COLO829 (cell line): ENCODE measurements around the gene MCHR2.

ENCODE experiments used
- DNase-seq: peaks from one replicate; pipeline ENCODE4 v3.0.0; 2012; ENCODE audit warnings: low spot score

MCHR2 gene

DNA sequence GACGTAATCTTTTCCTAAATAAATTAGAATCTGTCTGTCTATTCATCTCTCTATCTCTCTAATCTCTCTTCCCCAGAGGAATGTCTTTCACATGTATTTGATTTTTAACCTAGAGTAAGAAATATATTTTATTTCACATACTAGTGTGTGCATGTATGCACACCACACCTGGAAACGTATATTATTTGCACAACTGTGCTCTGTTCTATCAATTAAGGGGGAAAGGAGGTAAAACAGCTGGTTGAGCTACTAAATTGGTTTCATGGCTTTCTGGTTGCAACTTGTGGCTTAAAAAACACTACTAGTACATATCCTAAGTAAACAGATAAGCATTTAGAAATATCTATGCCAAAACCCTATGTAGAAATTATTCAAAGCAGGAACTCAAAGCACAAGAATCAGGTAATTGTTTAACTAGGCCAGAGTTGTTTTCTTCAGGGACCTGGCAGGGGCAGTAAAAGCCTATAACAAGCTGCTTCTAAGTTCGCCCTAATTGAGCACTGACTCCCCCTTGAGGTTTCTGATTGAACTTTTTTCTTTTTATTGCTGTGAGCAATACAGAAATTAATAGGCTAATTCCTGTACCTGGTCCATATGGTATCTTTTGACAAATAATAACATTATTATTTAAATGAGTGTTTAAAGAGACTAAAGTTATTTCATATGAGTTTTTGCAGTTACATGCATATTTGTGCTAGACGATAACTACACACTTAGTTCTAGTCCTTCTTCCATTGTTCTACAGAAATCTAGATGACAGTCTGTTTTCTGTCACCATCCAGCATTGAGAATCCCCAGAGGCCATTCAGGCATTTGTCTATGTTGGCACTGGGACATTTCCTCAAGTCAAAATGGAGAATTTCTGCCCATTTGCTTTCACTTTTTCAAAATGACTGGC is 88.6 kb downstream of the MCHR2 start:
- peak; percentile 26 for DNase-seq

GRCh38 chr6:99901596-99902384 is 92.2 kb downstream of the MCHR2 start:
- DNase-seq, result no peak

- DNase-seq, result no peak
Measured at GRCh38 chr6:99894815-99895214, 99.2 kb downstream of the MCHR2 start.

DNA sequence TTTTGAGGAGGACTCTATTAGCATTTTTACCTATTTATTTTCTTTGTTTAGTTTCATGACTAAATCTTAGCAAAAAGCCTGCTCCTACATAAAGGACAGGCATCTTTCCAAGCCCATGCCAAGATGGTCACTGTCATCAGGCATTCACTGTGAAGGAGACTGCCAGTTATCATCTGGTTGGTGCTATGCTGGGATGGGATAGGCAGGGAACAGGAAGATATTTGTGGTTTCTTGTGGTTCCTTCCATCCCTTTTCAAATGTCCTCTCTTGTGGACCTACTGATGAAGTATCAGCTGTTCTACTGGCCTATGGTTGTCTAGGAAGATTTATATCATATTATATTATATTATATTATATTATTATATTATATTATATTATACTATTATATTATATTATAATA is 107.0 kb downstream of the MCHR2 start:
- DNase-seq, result no peak

DNA sequence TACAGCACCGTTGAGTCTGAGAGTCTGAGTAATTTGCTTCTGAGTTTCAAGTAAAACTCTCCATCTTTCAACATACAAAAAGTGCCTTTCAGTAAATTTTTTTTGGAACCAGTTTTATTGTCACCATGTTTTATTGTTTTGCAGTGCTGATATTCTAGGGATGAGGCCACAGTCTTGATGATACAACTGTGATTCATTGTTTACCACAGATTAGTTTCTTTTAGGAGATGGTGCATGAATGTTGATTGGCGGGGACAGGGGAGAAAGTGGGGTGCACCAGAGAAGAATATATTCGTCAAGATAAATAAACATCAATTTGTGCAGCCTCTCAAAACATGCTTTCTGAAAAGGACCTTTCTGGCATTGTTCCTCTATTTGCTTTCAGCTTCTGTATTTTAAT is 109.0 kb downstream of the MCHR2 start:
- no peak for DNase-seq

DNA sequence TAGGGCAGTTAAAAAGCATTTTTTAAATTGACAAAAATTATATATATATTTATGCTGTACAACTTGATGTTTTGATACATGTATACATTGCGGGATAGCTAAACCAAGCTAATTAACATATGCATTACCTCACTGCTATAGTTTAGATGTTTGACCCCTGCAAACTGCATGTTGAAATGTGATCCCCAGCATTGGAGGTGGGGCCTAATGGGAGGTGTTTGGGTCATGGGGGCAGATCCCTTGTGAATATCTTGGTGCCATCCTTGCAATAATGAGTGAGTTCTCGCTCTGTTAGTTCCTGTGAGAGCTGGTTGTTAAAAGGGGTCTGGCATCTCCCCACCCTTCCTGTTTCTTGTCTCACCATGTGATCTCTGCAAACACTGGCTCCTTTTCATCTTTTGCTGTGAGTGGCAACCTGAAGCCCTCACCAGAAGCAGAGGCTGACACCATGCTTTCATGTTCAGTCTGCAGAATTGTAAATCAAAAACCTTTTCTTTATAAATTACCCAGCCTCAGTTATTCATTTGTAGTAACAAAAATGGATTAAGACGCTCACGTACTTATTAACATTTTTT is 111.8 kb downstream of the MCHR2 start:
- DNase-seq, result no peak

GRCh38 chr6:99879431-99879830 is 114.6 kb downstream of the MCHR2 start:
- no peak for DNase-seq

DNA sequence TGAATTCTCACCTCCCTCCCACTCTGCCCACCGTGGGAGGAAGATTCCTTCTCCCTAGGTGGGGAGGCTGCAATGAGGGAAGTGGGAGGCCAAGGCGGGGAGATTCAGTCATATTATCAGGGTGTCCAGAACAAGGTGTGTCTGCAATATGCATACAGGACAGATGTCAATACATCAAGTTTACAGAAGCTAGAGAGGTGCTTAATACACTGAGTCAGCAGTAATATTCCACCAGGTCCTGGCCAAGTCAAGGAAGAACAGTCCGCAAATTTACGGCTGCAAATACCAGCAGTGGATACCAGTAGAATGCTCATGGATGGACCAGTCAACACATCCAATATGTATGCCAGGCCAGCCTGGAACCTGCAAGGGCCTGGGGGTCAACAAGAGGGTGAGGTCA is 119.0 kb downstream of the MCHR2 start:
- DNase-seq, result no peak

- DNase-seq, result no peak
Measured at GRCh38 chr6:99873084-99873483, 120.9 kb downstream of the MCHR2 start.

- DNase-seq, result no peak
Measured at GRCh38 chr6:99871641-99872040, 122.4 kb downstream of the MCHR2 start.
